GM12878 (cell line): ENCODE measurements around the gene TGFB2. TPM values are rescaled to one million over a fixed set of nuclear protein-coding genes. Genes with fewer than 3 reads are reported as not detected.

Experiments used
- ATAC-seq: fragments of 200-7000 bp; cut with Tn5 transposase; 3 replicates; pipeline ENCODE4 v1.9.1; 2020; ENCODE audit warnings: mild to moderate bottlenecking, moderate library complexity
- BruUV-seq: library from RNA; stranded (reverse); fragments of 400-500 nt; replicated peaks from 2 replicates; lab custom pipeline; 2021; lab: Mats Ljungman, UMichigan
- CTCF ChIA-PET: fragments of 300-600 bp; sonication (Branson Sonifier 250); formaldehyde crosslinking; extraction: SDS; loops from one replicate; lab custom pipeline; 2021; ENCODE audit warnings: inconsistent platforms; lab: Yijun Ruan, JAX
- POLR2A ChIA-PET: fragments of 350-600 bp; formaldehyde crosslinking; extraction: SDS; loops from one replicate; lab custom pipeline; 2021; ENCODE audit warnings: inconsistent platforms; lab: Charles Lee
- RAD21 ChIA-PET: fragments of 300-600 bp; sonication (Branson Sonifier 250); formaldehyde crosslinking; loops from one replicate; lab custom pipeline; 2023; ENCODE audit warnings: antibody characterized with exemption; ENCODE audit not compliant: unreplicated experiment; lab: Charles Lee
- SMC1A ChIA-PET: fragments of 300-600 bp; sonication (Branson Sonifier 250); formaldehyde crosslinking; loops from one replicate; lab custom pipeline; 2023; ENCODE audit not compliant: unreplicated experiment, uncharacterized antibody; lab: Charles Lee
- DNase-seq: peaks from one replicate; pipeline ENCODE4 v3.0.0-alpha.2; 2011; ENCODE audit warnings: low read depth, low spot score
- FAIRE-seq: peaks from 3 replicates; lab custom pipeline; 2011; peaks lifted over from hg19 to GRCh38; lab: Jason Lieb, UNC
- H2AFZ ChIP-seq: 2 replicates; pipeline ENCODE4 v1.6.0; 2011; ENCODE audit warnings: low read depth, low read length, control low read depth; ENCODE audit not compliant: control insufficient read depth
- H3K27ac ChIP-seq: 2 replicates; pipeline ENCODE4 v1.5.1; 2011; ENCODE audit warnings: control low read depth; ENCODE audit not compliant: control insufficient read depth, insufficient read depth
- H3K27me3 ChIP-seq, 2 experiments: replicated peaks in 1 of 2; 2 replicates each; pipeline versions ENCODE4 v1.6.0 to v1.6.1; 2011; ENCODE audit warnings: low read length in 1 of 2; ENCODE audit not compliant: control insufficient read depth in 2 of 2, insufficient read depth in 2 of 2
- H3K36me3 ChIP-seq, 2 experiments: 2 replicates each; pipeline ENCODE4 v1.5.1; 2011; ENCODE audit warnings: low read length in 1 of 2; ENCODE audit not compliant: control insufficient read depth in 2 of 2, insufficient read depth in 2 of 2
- H3K4me1 ChIP-seq: 2 replicates; pipeline ENCODE4 v1.6.1; 2011; ENCODE audit warnings: mild to moderate bottlenecking, low read length, moderate library complexity, mixed read lengths; ENCODE audit not compliant: control insufficient read depth, insufficient read depth
- H3K4me2 ChIP-seq: 2 replicates; pipeline ENCODE4 v1.6.0; 2011; ENCODE audit warnings: control low read depth; ENCODE audit not compliant: control insufficient read depth, insufficient read depth
- H3K4me3 ChIP-seq: fragments of 200-600 bp; sonication (generic); 2 replicates; pipeline ENCODE4 v1.5.1; 2016
- H3K79me2 ChIP-seq: 2 replicates; pipeline ENCODE4 v1.6.0; 2011; ENCODE audit warnings: low read length; ENCODE audit not compliant: control insufficient read depth, insufficient read depth
- H3K9ac ChIP-seq: 2 replicates; pipeline ENCODE4 v1.8.0; 2011; ENCODE audit warnings: low read length, control low read depth, mixed read lengths; ENCODE audit not compliant: control insufficient read depth, insufficient read depth
- H3K9me3 ChIP-seq: replicated peaks from 3 replicates; pipeline ENCODE4 v1.5.1; 2011; ENCODE audit warnings: mild to moderate bottlenecking, low read length; ENCODE audit not compliant: control insufficient read depth, insufficient read depth
- H4K20me1 ChIP-seq: 2 replicates; pipeline ENCODE4 v1.6.0; 2011; ENCODE audit not compliant: control insufficient read depth, insufficient read depth
- E2F4 ChIP-seq: IDR thresholded peaks from 2 replicates; pipeline ENCODE4 v1.6.1; 2012; ENCODE audit warnings: low read depth, low read length, improper control_type of control experiment
- HDAC6 ChIP-seq: fragments of 200-600 bp; sonication (generic); IDR thresholded peaks from one replicate; pipeline ENCODE4 v1.8.0; 2017; ENCODE audit warnings: antibody characterized with exemption; ENCODE audit not compliant: unreplicated experiment
- IRF3 ChIP-seq: fragments of 450-650 bp; IDR thresholded peaks from 2 replicates; pipeline ENCODE4 v1.6.1; 2014; ENCODE audit warnings: mild to moderate bottlenecking
- MYC ChIP-seq: IDR thresholded peaks from 2 replicates; pipeline ENCODE4 v1.6.1; 2011; ENCODE audit warnings: mild to moderate bottlenecking, low read length, moderate library complexity, inconsistent platforms; ENCODE audit not compliant: insufficient read depth, insufficient replicate concordance, insufficient read length, severe bottlenecking
- SPI1 ChIP-seq: IDR thresholded peaks from 2 replicates; pipeline ENCODE4 v1.6.1; 2011; ENCODE audit warnings: low read depth, mild to moderate bottlenecking, low read length, moderate library complexity, borderline replicate concordance; ENCODE audit not compliant: insufficient read depth
- TAF1 ChIP-seq: IDR thresholded peaks from 2 replicates; pipeline ENCODE4 v1.6.1; 2011; ENCODE audit warnings: mild to moderate bottlenecking, low read depth, low read length, borderline replicate concordance
- WGBS: methylation state at CpG from one replicate; pipeline ENCODE4 v1.1.6; 2016; ENCODE audit warnings: low lambda C conversion rate; ENCODE audit not compliant: insufficient replicate concordance, insufficient coverage; ENCODE audit errors: missing lambda C conversion rate; 5-methylcytosine and 5-hydroxymethylcytosine counted together
- in situ Hi-C: fragments of 300-500 bp; cut with MboI; formaldehyde crosslinking; loops from 9 replicates; pipeline ENCODE4 v1.14.3; 2018; ENCODE audit warnings: mixed read lengths
- intact Hi-C: fragments of 100-400 bp; cut with micrococcal nuclease; formaldehyde crosslinking; loops from one replicate; pipeline ENCODE4 v1.14.2; 2022; ENCODE audit not compliant: unreplicated experiment
- polyA plus RNA-seq, 11 experiments: library from polyadenylated mRNA; depleted of rRNA in 4 of 11; unstranded in 6 of 11; stranded (reverse) in 5 of 11; fragments of >200 nt; fragmentation: Nextera tagmentation in 4 of 11; fragmentation: Illumina TruSeq in 1 of 11; extraction: Ambion mirVana in 4 of 11; extraction: Trizol in 1 of 11; gene quantifications; 1 replicate in 1 of 11; 2 replicates in 10 of 11; pipeline versions ENCODE4 v1.2.1 to v1.2.3, GENCODE V29; 2011 to 2016; ENCODE audit warnings: inconsistent platforms in 2 of 11, missing spikeins in 2 of 11, low read depth in 1 of 11
- total RNA-seq, 4 experiments: library from RNA; depleted of rRNA in 3 of 4; stranded (reverse); fragments of >200 nt in 3 of 4; fragmentation: Illumina TruSeq in 1 of 4; extraction: Trizol in 1 of 4; gene quantifications; 2 replicates each; pipeline versions ENCODE4 v1.2.1 to v1.2.3, GENCODE V29; 2013 to 2021

Gene TGFB2
- total and polyA plus RNA-seq, 10 of the 15 experiments (the other 5 are each of a cell fraction or from before 2014, with no cell fraction given), result 0.03 to 0.11 (median 0.04) TPM; not detected in 6

GRCh38 chr1:218350035-218350525 lies 4.9 kb downstream of the TGFB2 start:
- FAIRE-seq (no peak), DNase-seq (no peak), ATAC-seq (no peak)
- Histone ChIP-seq H3K4me1 (peaks cover 6% of the 10 kb centered on the region), H2AFZ (no peak overlapping the region), H3K79me2 (no peaks in the 10 kb centered on the region), H3K27me3 (peaks cover 3 to 21% of the 10 kb centered on the region in 2 experiments), H3K27ac (no peak overlapping the region), H3K4me3 (no peak overlapping the region), H3K9ac (no peak overlapping the region), H4K20me1 (no peaks in the 10 kb centered on the region), H3K36me3 (no peaks in the 10 kb centered on the region), H3K9me3 (no peaks in the 10 kb centered on the region), H3K4me2 (no peak overlapping the region)
- WGBS, result 20% methylated on average over 7 of the region's 7 CpGs
- TF ChIP-seq IRF3 (no peak), SPI1 (peak; percentile 56; the same call in 1 of the 2 replicates), TAF1 (no peak), HDAC6 (no peak), E2F4 (no peak), MYC (no peak)
- ChIA-PET POLR2A (no interaction called here), CTCF (interaction anchor here (1.2 kb wide), 1 partner anchor 11 kb away, joined by 4 read pairs; no protein-coding TSS in a partner anchor), RAD21 (no interaction called here), SMC1A (interaction anchor here (1.0 kb wide), 1 partner anchor 22 kb away, joined by 4 read pairs; no protein-coding TSS in a partner anchor)
- intact Hi-C loops, result no loop called here
- no TSS peak for BruUV-seq
- in situ Hi-C loops, result no loop called here
